Lower leg skin (tissue), 3 donors: ENCODE results near the gene IBTK.

Experiments
- CTCF ChIP-seq, 3 donors: fragments of 450-650 bp; IDR thresholded peaks; one replicate each; pipeline ENCODE4 v1.5.1; 2016; ENCODE audit warnings: antibody characterized with exemption in 3 of 3, mild to moderate bottlenecking in 3 of 3, moderate library complexity in 2 of 3
- POLR2A ChIP-seq, 2 donors: fragments of 450-650 bp; IDR thresholded peaks; one replicate each; pipeline ENCODE4 v1.6.1; 2016 to 2017; ENCODE audit warnings: antibody characterized with exemption in 2 of 2, mild to moderate bottlenecking in 1 of 2, moderate library complexity in 1 of 2

GRCh38 chr6:82273295-82273694, 25.8 kb upstream of the IBTK start:
- TF ChIP-seq CTCF (IDR thresholded peaks at IDR 0.05) (no peak), POLR2A (IDR thresholded peaks at IDR 0.05) (no peak)
